Head of caudate nucleus (tissue), 42 donors: ENCODE results near the gene GBP3.
"Not testable (repeated sequence)": the region's sequence is repeated elsewhere in the genome, so short reads cannot be mapped to it uniquely, and the experiment has no call there.

Experiments used
- DNase-seq, 42 donors: peaks; one replicate each; pipeline versions ENCODE4 v3.0.0 to v3.0.0-alpha.2; 2020 to 2021; ENCODE audit warnings: mixed read lengths in 7 of 42
- intact Hi-C: fragments of 100-400 bp; cut with DNase I; formaldehyde crosslinking; loops from one replicate; pipeline ENCODE4 v1.15.0; 2022

The GBP3 gene, protein sequence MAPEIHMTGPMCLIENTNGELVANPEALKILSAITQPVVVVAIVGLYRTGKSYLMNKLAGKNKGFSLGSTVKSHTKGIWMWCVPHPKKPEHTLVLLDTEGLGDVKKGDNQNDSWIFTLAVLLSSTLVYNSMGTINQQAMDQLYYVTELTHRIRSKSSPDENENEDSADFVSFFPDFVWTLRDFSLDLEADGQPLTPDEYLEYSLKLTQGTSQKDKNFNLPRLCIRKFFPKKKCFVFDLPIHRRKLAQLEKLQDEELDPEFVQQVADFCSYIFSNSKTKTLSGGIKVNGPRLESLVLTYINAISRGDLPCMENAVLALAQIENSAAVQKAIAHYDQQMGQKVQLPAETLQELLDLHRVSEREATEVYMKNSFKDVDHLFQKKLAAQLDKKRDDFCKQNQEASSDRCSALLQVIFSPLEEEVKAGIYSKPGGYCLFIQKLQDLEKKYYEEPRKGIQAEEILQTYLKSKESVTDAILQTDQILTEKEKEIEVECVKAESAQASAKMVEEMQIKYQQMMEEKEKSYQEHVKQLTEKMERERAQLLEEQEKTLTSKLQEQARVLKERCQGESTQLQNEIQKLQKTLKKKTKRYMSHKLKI

DNA sequence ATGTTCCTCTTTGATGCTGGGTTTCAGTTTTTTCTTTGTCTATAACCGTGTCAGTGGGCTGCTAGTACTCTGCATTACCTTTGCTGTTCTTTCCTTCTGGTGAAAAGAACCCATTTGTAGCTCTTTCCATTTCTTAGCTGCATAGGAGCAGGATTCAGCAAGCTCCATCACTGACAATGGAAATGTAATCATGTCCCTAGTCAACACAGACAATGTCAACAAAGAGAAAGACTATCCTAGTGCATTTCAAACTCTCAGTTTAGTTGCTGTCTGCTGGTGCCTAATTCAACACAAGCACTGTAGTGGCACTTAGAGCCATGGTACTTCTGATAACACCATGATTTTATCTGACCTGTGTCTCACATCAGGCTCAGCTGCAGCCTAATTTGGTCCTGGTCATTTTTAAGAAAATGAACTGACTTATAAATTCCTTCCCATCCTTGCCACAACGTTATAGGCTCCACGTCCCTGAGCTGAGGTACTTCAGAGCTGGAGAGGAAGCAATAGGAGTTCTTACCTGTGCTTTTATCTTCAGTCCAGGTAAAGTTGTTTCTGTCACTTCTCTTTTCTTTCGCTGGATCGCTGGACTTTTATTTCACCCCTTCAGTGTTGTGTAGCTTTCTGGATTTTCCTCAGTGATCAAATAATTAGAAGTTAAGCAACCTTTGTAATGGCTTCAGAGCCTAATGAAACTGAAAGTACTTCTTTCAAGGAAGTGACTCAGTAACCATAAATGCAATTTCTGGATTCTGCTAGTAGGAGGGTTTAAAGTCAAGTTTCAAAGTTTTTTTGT, at the start of gene GBP3:
Gene GBP3, minus strand, starts transcription at position 700 of the 793 bp plus-strand sequence. CDS start 2,145 bp downstream, outside the sequence.
- intact Hi-C loops = no loop called here
- no peak for DNase-seq

- no peak for DNase-seq
- intact Hi-C loops = no loop called here
Measured at GRCh38 chr1:89070509-89070908, 47.8 kb upstream of the GBP3 start.

DNA sequence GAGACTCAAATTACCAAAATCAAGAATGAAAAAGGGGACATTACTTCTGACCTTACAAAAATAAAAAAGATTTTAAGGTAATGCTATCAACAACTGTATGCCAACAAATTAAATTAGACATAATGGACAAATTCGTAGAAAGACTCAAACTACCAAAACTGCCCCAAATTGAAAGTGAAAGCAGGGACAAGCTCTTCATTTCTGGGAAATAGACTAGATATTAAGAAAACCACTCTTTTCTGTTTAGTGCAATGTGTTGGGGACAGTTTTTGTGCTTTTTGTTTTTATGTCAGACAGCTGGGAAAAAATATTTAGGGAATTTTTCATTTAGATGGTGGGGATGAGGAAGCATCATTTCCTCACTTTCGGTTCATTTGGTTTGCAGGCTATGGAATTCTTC, 47.3 kb upstream of the GBP3 start:
- intact Hi-C loops = no loop called here
- DNase-seq = no peak

- DNase-seq = no peak
- intact Hi-C loops = no loop called here
Measured at GRCh38 chr1:89068291-89068690, 45.6 kb upstream of the GBP3 start.

DNA sequence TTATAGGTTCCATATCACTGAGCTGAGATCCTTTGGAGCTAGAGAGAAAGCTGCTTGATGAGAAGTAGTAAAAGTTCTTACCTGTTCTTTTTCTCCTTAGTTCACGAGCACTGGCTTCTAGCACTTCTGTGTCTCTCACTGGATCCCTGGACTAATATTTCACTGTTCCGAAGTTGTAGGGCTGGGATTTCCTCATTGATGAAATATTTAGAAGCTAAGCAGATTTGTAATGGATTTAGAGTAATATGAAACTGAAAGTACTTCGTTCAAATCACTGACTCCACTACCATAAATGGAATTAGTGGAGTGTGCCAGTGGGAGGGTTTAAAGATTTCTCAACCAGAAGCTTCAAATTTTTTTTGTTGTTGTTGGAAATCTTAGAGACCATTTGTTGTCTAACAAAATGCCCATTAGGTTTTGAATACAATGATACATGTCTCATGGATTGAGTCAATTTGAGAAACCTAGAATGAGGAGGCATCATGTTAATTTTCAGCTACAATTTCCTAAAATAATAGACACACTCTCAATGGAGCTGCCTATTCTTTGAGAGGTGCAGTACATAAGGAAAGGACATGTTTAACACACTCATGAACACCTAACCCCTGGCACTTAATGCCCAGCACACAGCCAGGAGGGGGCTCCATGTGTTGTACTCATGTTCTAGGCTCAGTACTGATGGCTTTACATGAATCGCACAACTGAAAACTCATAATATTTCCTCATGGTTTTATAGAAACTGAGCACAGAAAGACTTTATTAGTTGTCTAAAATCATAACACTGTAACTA, 42.6 kb upstream of the GBP3 start, which contains the start of gene GBP1:
Gene GBP1, minus strand, starts transcription at position 130 of the 790 bp plus-strand sequence. CDS start 1,974 bp downstream, outside the sequence.
- intact Hi-C loops = no loop called here
- no peak for DNase-seq

GRCh38 chr1:89064632-89065031, 42.0 kb upstream of the GBP3 start:
- no peak for DNase-seq
- intact Hi-C loops = no loop called here

DNA sequence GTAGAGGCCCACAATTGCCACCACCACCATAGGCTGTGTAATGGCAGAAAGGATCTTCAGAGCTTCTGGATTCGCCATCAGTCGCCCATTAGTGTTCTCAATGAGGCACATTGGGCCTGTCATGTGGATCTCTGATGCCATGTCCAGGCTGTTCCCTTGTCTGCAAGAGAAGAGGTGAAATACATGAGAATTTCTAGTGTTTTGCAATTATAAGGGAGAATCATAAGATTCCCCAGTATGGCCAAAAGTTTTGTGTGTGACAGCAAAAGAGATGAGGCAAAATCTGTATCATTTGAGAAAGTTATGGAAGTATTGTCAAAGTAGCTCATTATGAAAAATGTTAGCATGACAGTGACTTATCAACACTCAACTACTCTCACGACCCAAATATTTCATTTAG, 40.4 kb upstream of the GBP3 start:
- DNase-seq = no peak
- intact Hi-C loops = no loop called here

GRCh38 chr1:89060091-89060490, 37.4 kb upstream of the GBP3 start:
- no peak for DNase-seq
- intact Hi-C loops = no loop called here

GRCh38 chr1:89051955-89052312, 29.3 kb upstream of the GBP3 start:
- intact Hi-C loops = no loop called here
- DNase-seq = no peak

- no peak for DNase-seq
- intact Hi-C loops = no loop called here
Measured at GRCh38 chr1:89051300-89051954, 28.8 kb upstream of the GBP3 start.

GRCh38 chr1:89050649-89051033, 28.0 kb upstream of the GBP3 start:
- no peak for DNase-seq
- intact Hi-C loops = no loop called here

DNA sequence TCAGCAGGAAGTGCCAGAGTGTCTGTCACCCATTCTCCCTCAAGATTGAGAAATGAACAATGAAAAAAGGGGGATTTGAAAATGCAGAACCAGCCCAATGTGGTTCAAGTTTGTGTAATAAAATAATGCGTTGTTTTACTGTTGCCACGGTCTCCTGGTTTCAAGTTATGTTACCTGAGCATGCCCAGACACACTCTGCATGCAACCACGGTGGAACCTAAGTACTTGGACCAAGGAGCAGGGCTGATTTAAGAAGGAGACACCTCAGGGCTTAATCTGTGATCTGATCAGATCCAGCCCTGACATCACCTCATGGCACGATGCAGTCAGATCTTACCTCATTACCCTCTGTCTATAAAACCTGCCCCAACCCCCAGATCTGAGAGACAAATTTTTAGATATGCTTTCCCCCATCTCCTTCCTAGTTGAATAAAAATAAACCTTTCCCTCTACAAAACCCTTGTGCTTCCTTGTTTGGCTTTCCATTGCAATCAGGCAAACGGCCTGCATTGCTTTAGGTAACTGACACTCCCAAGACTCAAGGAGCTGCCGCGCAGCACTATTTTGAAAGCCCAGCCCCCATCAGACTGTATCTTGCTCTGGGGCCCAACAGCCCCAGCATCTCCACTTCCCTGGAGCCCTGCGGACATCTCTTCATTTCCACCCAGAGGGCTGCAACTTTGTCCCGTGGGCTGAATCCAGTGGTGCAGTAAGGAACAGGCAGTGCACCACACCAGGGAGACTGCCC, 27.4 kb upstream of the GBP3 start:
- DNase-seq, intact Hi-C loops: not testable (repeated sequence)

- intact Hi-C loops, DNase-seq: not testable (repeated sequence)
Measured at GRCh38 chr1:89049187-89049586, 26.5 kb upstream of the GBP3 start.

GRCh38 chr1:89047734-89048133, 25.1 kb upstream of the GBP3 start:
- DNase-seq = no peak
- intact Hi-C loops = no loop called here

- intact Hi-C loops, DNase-seq: not testable (repeated sequence)
Measured at GRCh38 chr1:89046318-89047183, 23.9 kb upstream of the GBP3 start.

GRCh38 chr1:89044970-89045721, 22.5 kb upstream of the GBP3 start:
- DNase-seq = no peak
- intact Hi-C loops = no loop called here
